ENCODE results near the gene MKI67. TPM values are rescaled to one million over a fixed set of nuclear protein-coding genes. Genes with fewer than 3 reads are reported as not detected.

Gene MKI67
- total RNA-seq, 8 experiments from 2014 or later = 0.15 to 51.8 (median 2.4) TPM

GRCh38 chr10:128054163-128054970 is 71.9 kb downstream of the MKI67 start:
- no peak overlapping the region for H3K4me3 ChIP-seq
- ATAC-seq (replicated peaks in 6 of 8) = no peak
- H3K27ac ChIP-seq = no peak overlapping the region
- 68 to 96% (median 87%) methylated on average over 1 to 13 of the region's 16 CpGs; no CpG with 5 or more reads in 3 of the 10 experiments for WGBS, 10 experiments
- in situ Hi-C loops (cut with MboI; ENCODE audit: low pct_unique_long_range_greater_than_20kb in 2 of 9, low sequenced_read_pairs in 9 of 9, unreplicated experiment in 9 of 9) = loop anchor here in 3 of 9 experiments (25.0 kb wide), 1 partner anchor 342 kb away; no protein-coding TSS in a partner anchor
- no peaks in the 10 kb centered on the region for H3K4me1 ChIP-seq (replicated peaks in 1 of 2)

- Histone ChIP-seq H3K27ac (no peak overlapping the region), H3K4me3 (no peak overlapping the region), H3K4me1 (replicated peaks in 1 of 2) (no peaks in the 10 kb centered on the region)
- in situ Hi-C loops (cut with MboI; ENCODE audit: low pct_unique_long_range_greater_than_20kb in 2 of 9, low sequenced_read_pairs in 9 of 9, unreplicated experiment in 9 of 9) = loop anchor here in 3 of 9 experiments (25.0 kb wide), 1 partner anchor 341 kb away; no protein-coding TSS in a partner anchor
- 75 to 100% (median 89%) methylated on average over 2 to 5 of the region's 7 CpGs; no CpG with 5 or more reads in 6 of the 10 experiments for WGBS, 10 experiments
- ATAC-seq (replicated peaks in 6 of 8) = no peak
Measured at GRCh38 chr10:128053356-128053755, 72.9 kb downstream of the MKI67 start.

- 60 to 100% (median 87%) methylated on average over 1 to 5 of the region's 7 CpGs; no CpG with 5 or more reads in 4 of the 10 experiments for whole genome bisulfite sequencing, 10 experiments
- Histone ChIP-seq H3K4me3 (no peak overlapping the region), H3K27ac (no peak overlapping the region), H3K4me1 (replicated peaks in 1 of 2) (no peaks in the 10 kb centered on the region)
- in situ Hi-C loops (cut with MboI; ENCODE audit: low pct_unique_long_range_greater_than_20kb in 2 of 9, low sequenced_read_pairs in 9 of 9, unreplicated experiment in 9 of 9) = loop anchor here in 3 of 9 experiments (25.0 kb wide), 1 partner anchor 340 kb away; no protein-coding TSS in a partner anchor
- ATAC-seq (replicated peaks in 6 of 8) = no peak
Measured at GRCh38 chr10:128052696-128053095, 73.5 kb downstream of the MKI67 start.

- Histone ChIP-seq H3K4me3 (no peak overlapping the region), H3K4me1 (replicated peaks in 1 of 2) (no peaks in the 10 kb centered on the region), H3K27ac (no peak overlapping the region)
- WGBS, 10 experiments = 62 to 100% (median 77%) methylated on average over 1 to 4 of the region's 5 CpGs; no CpG with 5 or more reads in 2 of the 10 experiments
- no peak for ATAC-seq (replicated peaks in 6 of 8)
- in situ Hi-C loops (cut with MboI; ENCODE audit: low pct_unique_long_range_greater_than_20kb in 2 of 9, low sequenced_read_pairs in 9 of 9, unreplicated experiment in 9 of 9) = loop anchor here in 3 of 9 experiments (25.0 kb wide), 1 partner anchor 339 kb away; no protein-coding TSS in a partner anchor
Measured at GRCh38 chr10:128051548-128051947, 74.7 kb downstream of the MKI67 start.

- peak in 2 of 8 experiments; percentile 66 to 67 for ATAC-seq (replicated peaks in 6 of 8)
- Histone ChIP-seq H3K27ac (no peak overlapping the region), H3K4me3 (no peak overlapping the region), H3K4me1 (replicated peaks in 1 of 2) (no peaks in the 10 kb centered on the region)
- in situ Hi-C loops (cut with MboI; ENCODE audit: low pct_unique_long_range_greater_than_20kb in 2 of 9, low sequenced_read_pairs in 9 of 9, unreplicated experiment in 9 of 9) = loop anchor here in 3 of 9 experiments (25.0 kb wide), 1 partner anchor 339 kb away; no protein-coding TSS in a partner anchor
Measured at GRCh38 chr10:128050936-128051335, 75.3 kb downstream of the MKI67 start.

- no peak overlapping the region for H3K4me3 ChIP-seq
- WGBS, 10 experiments = 29 to 100% (median 67%) methylated on average over 1 of the region's 1 CpG; no CpG with 5 or more reads in 5 of the 10 experiments
- no peak for ATAC-seq (replicated peaks in 6 of 8)
- in situ Hi-C loops (cut with MboI; ENCODE audit: low pct_unique_long_range_greater_than_20kb in 2 of 9, low sequenced_read_pairs in 9 of 9, unreplicated experiment in 9 of 9) = loop anchor here in 3 of 9 experiments (25.0 kb wide), 1 partner anchor 338 kb away; no protein-coding TSS in a partner anchor
- no peaks in the 10 kb centered on the region for H3K4me1 ChIP-seq (replicated peaks in 1 of 2)
- H3K27ac ChIP-seq = no peak overlapping the region
Measured at GRCh38 chr10:128050121-128050516, 76.1 kb downstream of the MKI67 start.

- 61 to 100% (median 84%) methylated on average over 2 to 12 of the region's 23 CpGs; no CpG with 5 or more reads in 4 of the 10 experiments for whole genome bisulfite sequencing, 10 experiments
- in situ Hi-C loops (cut with MboI; ENCODE audit: low pct_unique_long_range_greater_than_20kb in 2 of 9, low sequenced_read_pairs in 9 of 9, unreplicated experiment in 9 of 9) = loop anchor here in 3 of 9 experiments (25.0 kb wide), 1 partner anchor 337 kb away; no protein-coding TSS in a partner anchor
- ATAC-seq (replicated peaks in 6 of 8) = no peak
Measured at GRCh38 chr10:128049226-128050120, 76.8 kb downstream of the MKI67 start.

GRCh38 chr10:128048819-128049210 is 77.4 kb downstream of the MKI67 start:
- H3K4me1 ChIP-seq (replicated peaks in 1 of 2) = no peaks in the 10 kb centered on the region
- in situ Hi-C loops (cut with MboI; ENCODE audit: low pct_unique_long_range_greater_than_20kb in 2 of 9, low sequenced_read_pairs in 9 of 9, unreplicated experiment in 9 of 9) = no loop called here
- H3K27ac ChIP-seq = no peak overlapping the region
- 71 to 100% (median 90%) methylated on average over 1 to 5 of the region's 6 CpGs; no CpG with 5 or more reads in 3 of the 10 experiments for WGBS, 10 experiments
- no peak overlapping the region for H3K4me3 ChIP-seq
- ATAC-seq (replicated peaks in 6 of 8) = no peak

More at GRCh38 chr10:128049226-128050120, 76.8 kb downstream of the MKI67 start:
- no peak overlapping the region for H3K4me3 ChIP-seq
- no peak overlapping the region for H3K27ac ChIP-seq
- no peaks in the 10 kb centered on the region for H3K4me1 ChIP-seq (replicated peaks in 1 of 2)

GRCh38 chr10:128047991-128048818 is 78.0 kb downstream of the MKI67 start:
- in situ Hi-C loops (cut with MboI; ENCODE audit: low pct_unique_long_range_greater_than_20kb in 2 of 9, low sequenced_read_pairs in 9 of 9, unreplicated experiment in 9 of 9) = no loop called here
- H3K4me3 ChIP-seq = no peak overlapping the region
- WGBS, 10 experiments = 37 to 92% (median 73%) methylated on average over 2 to 18 of the region's 21 CpGs
- H3K4me1 ChIP-seq (replicated peaks in 1 of 2) = no peaks in the 10 kb centered on the region
- ATAC-seq (replicated peaks in 6 of 8) = peak in 1 of 8 experiments; percentile 36
- H3K27ac ChIP-seq = no peak overlapping the region

- no peaks in the 10 kb centered on the region for H3K4me1 ChIP-seq (replicated peaks in 1 of 2)
- no peak overlapping the region for H3K4me3 ChIP-seq
- peak in 2 of 8 experiments; percentile 47 to 66 for ATAC-seq (replicated peaks in 6 of 8)
- WGBS, 10 experiments = 70 to 87% (median 79%) methylated on average over 1 to 8 of the region's 17 CpGs; no CpG with 5 or more reads in 5 of the 10 experiments
- H3K27ac ChIP-seq = no peak overlapping the region
- in situ Hi-C loops (cut with MboI; ENCODE audit: low pct_unique_long_range_greater_than_20kb in 2 of 9, low sequenced_read_pairs in 9 of 9, unreplicated experiment in 9 of 9) = no loop called here
Measured at GRCh38 chr10:128047351-128047750, 78.9 kb downstream of the MKI67 start.

GRCh38 chr10:128046953-128047290 is 79.3 kb downstream of the MKI67 start:
- no peak for ATAC-seq (replicated peaks in 6 of 8)
- H3K27ac ChIP-seq = no peak overlapping the region
- 0 to 90% (median 40%) methylated on average over 1 to 4 of the region's 10 CpGs; no CpG with 5 or more reads in 5 of the 10 experiments for WGBS, 10 experiments
- H3K4me3 ChIP-seq = no peak overlapping the region
- in situ Hi-C loops (cut with MboI; ENCODE audit: low pct_unique_long_range_greater_than_20kb in 2 of 9, low sequenced_read_pairs in 9 of 9, unreplicated experiment in 9 of 9) = no loop called here
- H3K4me1 ChIP-seq (replicated peaks in 1 of 2) = no peaks in the 10 kb centered on the region
